Measurements from ENCODE around the gene CD274. TPM values are rescaled to one million over a fixed set of nuclear protein-coding genes. Genes with fewer than 3 reads are reported as not detected.

Gene CD274
- total and polyA plus RNA-seq, 2 of the 8 experiments (the other 6 are each of a cell fraction or from before 2014, with no cell fraction given), result 0.08 to 0.15 TPM

DNA sequence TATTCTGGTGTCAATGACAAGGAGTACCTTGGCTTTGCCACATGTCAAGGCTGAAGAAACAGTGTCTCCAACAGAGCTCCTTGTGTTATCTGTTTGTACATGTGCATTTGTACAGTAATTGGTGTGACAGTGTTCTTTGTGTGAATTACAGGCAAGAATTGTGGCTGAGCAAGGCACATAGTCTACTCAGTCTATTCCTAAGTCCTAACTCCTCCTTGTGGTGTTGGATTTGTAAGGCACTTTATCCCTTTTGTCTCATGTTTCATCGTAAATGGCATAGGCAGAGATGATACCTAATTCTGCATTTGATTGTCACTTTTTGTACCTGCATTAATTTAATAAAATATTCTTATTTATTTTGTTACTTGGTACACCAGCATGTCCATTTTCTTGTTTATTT is 19.8 kb downstream of the CD274 start (continued):
- TF ChIP-seq, protein P1, sequence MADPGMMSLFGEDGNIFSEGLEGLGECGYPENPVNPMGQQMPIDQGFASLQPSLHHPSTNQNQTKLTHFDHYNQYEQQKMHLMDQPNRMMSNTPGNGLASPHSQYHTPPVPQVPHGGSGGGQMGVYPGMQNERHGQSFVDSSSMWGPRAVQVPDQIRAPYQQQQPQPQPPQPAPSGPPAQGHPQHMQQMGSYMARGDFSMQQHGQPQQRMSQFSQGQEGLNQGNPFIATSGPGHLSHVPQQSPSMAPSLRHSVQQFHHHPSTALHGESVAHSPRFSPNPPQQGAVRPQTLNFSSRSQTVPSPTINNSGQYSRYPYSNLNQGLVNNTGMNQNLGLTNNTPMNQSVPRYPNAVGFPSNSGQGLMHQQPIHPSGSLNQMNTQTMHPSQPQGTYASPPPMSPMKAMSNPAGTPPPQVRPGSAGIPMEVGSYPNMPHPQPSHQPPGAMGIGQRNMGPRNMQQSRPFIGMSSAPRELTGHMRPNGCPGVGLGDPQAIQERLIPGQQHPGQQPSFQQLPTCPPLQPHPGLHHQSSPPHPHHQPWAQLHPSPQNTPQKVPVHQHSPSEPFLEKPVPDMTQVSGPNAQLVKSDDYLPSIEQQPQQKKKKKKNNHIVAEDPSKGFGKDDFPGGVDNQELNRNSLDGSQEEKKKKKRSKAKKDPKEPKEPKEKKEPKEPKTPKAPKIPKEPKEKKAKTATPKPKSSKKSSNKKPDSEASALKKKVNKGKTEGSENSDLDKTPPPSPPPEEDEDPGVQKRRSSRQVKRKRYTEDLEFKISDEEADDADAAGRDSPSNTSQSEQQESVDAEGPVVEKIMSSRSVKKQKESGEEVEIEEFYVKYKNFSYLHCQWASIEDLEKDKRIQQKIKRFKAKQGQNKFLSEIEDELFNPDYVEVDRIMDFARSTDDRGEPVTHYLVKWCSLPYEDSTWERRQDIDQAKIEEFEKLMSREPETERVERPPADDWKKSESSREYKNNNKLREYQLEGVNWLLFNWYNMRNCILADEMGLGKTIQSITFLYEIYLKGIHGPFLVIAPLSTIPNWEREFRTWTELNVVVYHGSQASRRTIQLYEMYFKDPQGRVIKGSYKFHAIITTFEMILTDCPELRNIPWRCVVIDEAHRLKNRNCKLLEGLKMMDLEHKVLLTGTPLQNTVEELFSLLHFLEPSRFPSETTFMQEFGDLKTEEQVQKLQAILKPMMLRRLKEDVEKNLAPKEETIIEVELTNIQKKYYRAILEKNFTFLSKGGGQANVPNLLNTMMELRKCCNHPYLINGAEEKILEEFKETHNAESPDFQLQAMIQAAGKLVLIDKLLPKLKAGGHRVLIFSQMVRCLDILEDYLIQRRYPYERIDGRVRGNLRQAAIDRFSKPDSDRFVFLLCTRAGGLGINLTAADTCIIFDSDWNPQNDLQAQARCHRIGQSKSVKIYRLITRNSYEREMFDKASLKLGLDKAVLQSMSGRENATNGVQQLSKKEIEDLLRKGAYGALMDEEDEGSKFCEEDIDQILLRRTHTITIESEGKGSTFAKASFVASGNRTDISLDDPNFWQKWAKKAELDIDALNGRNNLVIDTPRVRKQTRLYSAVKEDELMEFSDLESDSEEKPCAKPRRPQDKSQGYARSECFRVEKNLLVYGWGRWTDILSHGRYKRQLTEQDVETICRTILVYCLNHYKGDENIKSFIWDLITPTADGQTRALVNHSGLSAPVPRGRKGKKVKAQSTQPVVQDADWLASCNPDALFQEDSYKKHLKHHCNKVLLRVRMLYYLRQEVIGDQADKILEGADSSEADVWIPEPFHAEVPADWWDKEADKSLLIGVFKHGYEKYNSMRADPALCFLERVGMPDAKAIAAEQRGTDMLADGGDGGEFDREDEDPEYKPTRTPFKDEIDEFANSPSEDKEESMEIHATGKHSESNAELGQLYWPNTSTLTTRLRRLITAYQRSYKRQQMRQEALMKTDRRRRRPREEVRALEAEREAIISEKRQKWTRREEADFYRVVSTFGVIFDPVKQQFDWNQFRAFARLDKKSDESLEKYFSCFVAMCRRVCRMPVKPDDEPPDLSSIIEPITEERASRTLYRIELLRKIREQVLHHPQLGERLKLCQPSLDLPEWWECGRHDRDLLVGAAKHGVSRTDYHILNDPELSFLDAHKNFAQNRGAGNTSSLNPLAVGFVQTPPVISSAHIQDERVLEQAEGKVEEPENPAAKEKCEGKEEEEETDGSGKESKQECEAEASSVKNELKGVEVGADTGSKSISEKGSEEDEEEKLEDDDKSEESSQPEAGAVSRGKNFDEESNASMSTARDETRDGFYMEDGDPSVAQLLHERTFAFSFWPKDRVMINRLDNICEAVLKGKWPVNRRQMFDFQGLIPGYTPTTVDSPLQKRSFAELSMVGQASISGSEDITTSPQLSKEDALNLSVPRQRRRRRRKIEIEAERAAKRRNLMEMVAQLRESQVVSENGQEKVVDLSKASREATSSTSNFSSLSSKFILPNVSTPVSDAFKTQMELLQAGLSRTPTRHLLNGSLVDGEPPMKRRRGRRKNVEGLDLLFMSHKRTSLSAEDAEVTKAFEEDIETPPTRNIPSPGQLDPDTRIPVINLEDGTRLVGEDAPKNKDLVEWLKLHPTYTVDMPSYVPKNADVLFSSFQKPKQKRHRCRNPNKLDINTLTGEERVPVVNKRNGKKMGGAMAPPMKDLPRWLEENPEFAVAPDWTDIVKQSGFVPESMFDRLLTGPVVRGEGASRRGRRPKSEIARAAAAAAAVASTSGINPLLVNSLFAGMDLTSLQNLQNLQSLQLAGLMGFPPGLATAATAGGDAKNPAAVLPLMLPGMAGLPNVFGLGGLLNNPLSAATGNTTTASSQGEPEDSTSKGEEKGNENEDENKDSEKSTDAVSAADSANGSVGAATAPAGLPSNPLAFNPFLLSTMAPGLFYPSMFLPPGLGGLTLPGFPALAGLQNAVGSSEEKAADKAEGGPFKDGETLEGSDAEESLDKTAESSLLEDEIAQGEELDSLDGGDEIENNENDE (IDR thresholded peaks at IDR 0.05; ENCODE audit: insufficient replicate concordance, low read length), result no peak
- TF ChIP-seq RAD21 (IDR thresholded peaks at IDR 0.05 in 1 of 2, conservative IDR thresholded peaks at IDR 0.05 in 1 of 2; ENCODE audit: low read depth in 2 of 2, low read length in 2 of 2) (0 out of 4 replicates have a peak, but pooled peaks of 1 of the 2 experiments have one; percentile 8), POLR2A (IDR thresholded peaks at IDR 0.05; ENCODE audit: control extremely low read depth in 1 of 2, low read depth in 2 of 2, low read length in 2 of 2) (no peak)
